Measurements from ENCODE around the gene PGM5. TPM values are rescaled to one million over a fixed set of nuclear protein-coding genes. Genes with fewer than 3 reads are reported as not detected.

Gene PGM5
- total RNA-seq, 1 experiment from 2014 or later: not detected

GRCh38 chr9:68508547-68508946, 152.1 kb downstream of the PGM5 start:
- Histone ChIP-seq H3K4me1 (replicated peaks; ENCODE audit: insufficient read depth) (no peaks in the 10 kb centered on the region), H3K36me3 (ENCODE audit: low read depth) (no peaks in the 10 kb centered on the region), H2AFZ (no peak overlapping the region), H3K9me2 (ENCODE audit: insufficient read depth) (no peaks in the 10 kb centered on the region), H3F3A (ENCODE audit: insufficient read depth, low read depth) (no peaks in the 10 kb centered on the region), H3K27ac (no peak overlapping the region), H3K27me3 (ENCODE audit: insufficient read depth, low read depth) (peaks cover 6% of the 10 kb centered on the region; the same call in 1 of the 2 replicates), H4K20me1 (ENCODE audit: insufficient read depth) (no peaks in the 10 kb centered on the region), H3K79me2 (ENCODE audit: low read depth) (no peaks in the 10 kb centered on the region), H3K4me2 (no peak overlapping the region), H3K9me3 (ENCODE audit: insufficient read depth, low read depth) (no peaks in the 10 kb centered on the region), H3K4me3 (no peak overlapping the region)
- DNase-seq: no peak
- BruUV-seq (replicated peaks): no TSS peak
- ChIA-PET CTCF (no interaction called here), POLR2A (ENCODE audit: unreplicated experiment) (no interaction called here)
- intact Hi-C loops (cut with micrococcal nuclease; ENCODE audit: unreplicated experiment): no loop called here
- TF ChIP-seq EZH2 (IDR thresholded peaks at IDR 0.05; ENCODE audit: low read depth) (no peak), CTCF (conservative IDR thresholded peaks at IDR 0.05) (no peak)

- Histone ChIP-seq H4K20me1 (ENCODE audit: insufficient read depth) (no peaks in the 10 kb centered on the region), H3K27ac (no peak overlapping the region), H3K4me2 (no peak overlapping the region), H3F3A (ENCODE audit: insufficient read depth, low read depth) (no peaks in the 10 kb centered on the region), H3K79me2 (ENCODE audit: low read depth) (no peaks in the 10 kb centered on the region), H3K9me2 (ENCODE audit: insufficient read depth) (no peaks in the 10 kb centered on the region), H3K4me3 (no peak overlapping the region), H3K9me3 (ENCODE audit: insufficient read depth, low read depth) (no peaks in the 10 kb centered on the region), H3K36me3 (ENCODE audit: low read depth) (no peaks in the 10 kb centered on the region), H2AFZ (no peak overlapping the region), H3K27me3 (ENCODE audit: insufficient read depth, low read depth) (no peaks in the 10 kb centered on the region), H3K4me1 (replicated peaks; ENCODE audit: insufficient read depth) (no peaks in the 10 kb centered on the region)
- no peak for TF ChIP-seq EZH2 (IDR thresholded peaks at IDR 0.05; ENCODE audit: low read depth)
- no peak for TF ChIP-seq CTCF (conservative IDR thresholded peaks at IDR 0.05)
- intact Hi-C loops (cut with micrococcal nuclease; ENCODE audit: unreplicated experiment): no loop called here
- no peak for DNase-seq
- ChIA-PET CTCF (no interaction called here), POLR2A (ENCODE audit: unreplicated experiment) (no interaction called here)
- no TSS peak for BruUV-seq (replicated peaks)
Observed at GRCh38 chr9:68509689-68510088, 153.3 kb downstream of the PGM5 start.

- H3K36me3 ChIP-seq (ENCODE audit: low read depth): no peaks in the 10 kb centered on the region
- H3F3A ChIP-seq (ENCODE audit: insufficient read depth, low read depth): no peaks in the 10 kb centered on the region
- no peak overlapping the region for H2AFZ ChIP-seq
- CTCF ChIA-PET: no interaction called here
- H3K9me2 ChIP-seq (ENCODE audit: insufficient read depth): no peaks in the 10 kb centered on the region
- no peaks in the 10 kb centered on the region for H3K4me1 ChIP-seq (replicated peaks; ENCODE audit: insufficient read depth)
- H3K4me2 ChIP-seq: no peak overlapping the region
- H3K27me3 ChIP-seq (ENCODE audit: insufficient read depth, low read depth): 0 out of 2 replicates have a peak, but pooled peaks cover 3% of the 10 kb centered on the region
- no peaks in the 10 kb centered on the region for H3K9me3 ChIP-seq (ENCODE audit: insufficient read depth, low read depth)
- no peak for DNase-seq
- no peak overlapping the region for H3K27ac ChIP-seq
- POLR2A ChIA-PET (ENCODE audit: unreplicated experiment): no interaction called here
- intact Hi-C loops (cut with micrococcal nuclease; ENCODE audit: unreplicated experiment): no loop called here
- TF ChIP-seq CTCF (conservative IDR thresholded peaks at IDR 0.05) (no peak), EZH2 (IDR thresholded peaks at IDR 0.05; ENCODE audit: low read depth) (no peak)
- no peak overlapping the region for H3K4me3 ChIP-seq
- H4K20me1 ChIP-seq (ENCODE audit: insufficient read depth): no peaks in the 10 kb centered on the region
- H3K79me2 ChIP-seq (ENCODE audit: low read depth): no peaks in the 10 kb centered on the region
- BruUV-seq (replicated peaks): no TSS peak
Observed at GRCh38 chr9:68513385-68513784, 157.0 kb downstream of the PGM5 start.
